ENCODE data around the gene MAPK4.

GRCh38 chr18:50737127-50737526, 177.2 kb downstream of the MAPK4 start:
- TF ChIP-seq CTCF (IDR thresholded peaks at IDR 0.05) (no peak), EP300 (IDR thresholded peaks at IDR 0.05) (no peak)
